Renal cortical epithelial cell (primary cell): ENCODE measurements around the gene GPR89B. TPM values are rescaled to one million over a fixed set of nuclear protein-coding genes. Genes with fewer than 3 reads are reported as not detected.
"Not testable (repeated sequence)": the region's sequence is repeated elsewhere in the genome, so short reads cannot be mapped to it uniquely, and the experiment has no call there.

ENCODE experiments used
- DNase-seq: peaks from one replicate; pipeline ENCODE4 v3.0.0-alpha.2; 2011; ENCODE audit warnings: low read depth
- total RNA-seq: library from RNA; depleted of rRNA; stranded (reverse); fragments of >200 nt; gene quantifications from 2 replicates; pipeline ENCODE4 v1.2.3, GENCODE V29; 2014

GPR89B gene
- total RNA-seq = 18.1 and 26.4 TPM in 2 replicates

GRCh38 chr1:147928236-147929132 is at the start of gene GPR89B:
Gene GPR89B, plus strand, starts transcription at chr1:147928420. Its CDS starts 117 bp downstream, at chr1:147928537.
- DNase-seq = peak; percentile 81

GRCh38 chr1:147879911-147880310 is 48.3 kb upstream of the GPR89B start:
- no peak for DNase-seq

GRCh38 chr1:147882535-147882934 is 45.7 kb upstream of the GPR89B start:
- DNase-seq = no peak

- DNase-seq = peak; percentile 61
These were observed 37.9 kb upstream of the GPR89B start for GRCh38 chr1:147890177-147890790.

GRCh38 chr1:147891088-147891487 is 37.1 kb upstream of the GPR89B start:
- DNase-seq = no peak

GRCh38 chr1:147892216-147892615 is 36.0 kb upstream of the GPR89B start:
- DNase-seq = peak; percentile 33

GRCh38 chr1:147892731-147893214 is 35.4 kb upstream of the GPR89B start:
- DNase-seq = peak; percentile 61

- no peak for DNase-seq
These were observed 33.1 kb upstream of the GPR89B start for GRCh38 chr1:147895123-147895522.

- peak; percentile 37 for DNase-seq
These were observed 31.0 kb upstream of the GPR89B start for GRCh38 chr1:147897029-147897752.

GRCh38 chr1:147897789-147898188 is 30.4 kb upstream of the GPR89B start:
- DNase-seq = no peak

- DNase-seq = no peak
These were observed 25.9 kb upstream of the GPR89B start, which contains the start of gene GJA8 for GRCh38 chr1:147902253-147902845. Gene GJA8, plus strand, starts transcription at chr1:147902795. Its CDS starts 5,161 bp downstream, at chr1:147907956.

GRCh38 chr1:147904726-147905125 is 23.5 kb upstream of the GPR89B start:
- DNase-seq = no peak

- DNase-seq = no peak
These were observed 20.3 kb upstream of the GPR89B start for GRCh38 chr1:147907786-147908509.

GRCh38 chr1:147912553-147912952 is 15.7 kb upstream of the GPR89B start:
- DNase-seq = no peak

GRCh38 chr1:147913362-147913942 is 14.8 kb upstream of the GPR89B start:
- DNase-seq = no peak

GRCh38 chr1:147919896-147920295 is 8.3 kb upstream of the GPR89B start:
- DNase-seq = no peak

GRCh38 chr1:147924813-147925212 is 3.4 kb upstream of the GPR89B start:
- no peak for DNase-seq

- DNase-seq = not testable (repeated sequence)
These were observed 1.0 kb upstream of the GPR89B start for GRCh38 chr1:147927215-147927614.

- DNase-seq = not testable (repeated sequence)
These were observed 531 bp upstream of the GPR89B start for GRCh38 chr1:147927689-147928088.

GRCh38 chr1:147931137-147931536 is 2.9 kb downstream of the GPR89B start:
- not testable (repeated sequence) for DNase-seq

GRCh38 chr1:147935296-147935695 is 7.1 kb downstream of the GPR89B start:
- not testable (repeated sequence) for DNase-seq
